Panc1 (cell line): Measurements from ENCODE around the gene VWA2.

Source experiments
- POLR2AphosphoS5 ChIP-seq: IDR thresholded peaks from 2 replicates; pipeline ENCODE4 v1.6.1; 2012; ENCODE audit warnings: mild to moderate bottlenecking, low read depth, low read length, moderate library complexity
- SIN3A ChIP-seq: IDR thresholded peaks from 2 replicates; pipeline ENCODE4 v1.6.1; 2012; ENCODE audit warnings: low read depth, mild to moderate bottlenecking, low read length, moderate library complexity, borderline replicate concordance; ENCODE audit not compliant: insufficient read depth
- TF ChIP-seq, protein P1 (sequence below): fragments of 450-650 bp; IDR thresholded peaks from 2 replicates; pipeline ENCODE4 v1.5.1; 2017; ENCODE audit warnings: mild to moderate bottlenecking

DNA sequence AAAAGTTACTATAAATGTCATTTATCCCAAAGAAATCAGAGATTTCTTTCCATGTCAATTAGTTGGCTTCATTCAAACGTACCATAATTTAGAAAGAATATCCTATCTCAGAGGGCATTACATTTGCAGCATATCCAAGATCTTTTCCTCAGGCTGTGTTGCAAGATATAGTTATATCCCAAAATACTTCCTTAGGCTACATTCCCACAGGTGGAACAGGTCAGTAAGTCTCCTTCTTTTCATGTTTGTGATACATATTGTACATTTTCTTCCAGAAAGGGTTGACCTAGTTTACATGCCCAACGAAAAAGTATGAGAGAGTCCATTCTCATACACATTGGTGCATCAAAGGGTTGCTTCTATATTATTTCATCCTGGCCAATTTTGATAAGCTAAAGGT lies 26.9 kb upstream of the VWA2 start:
- TF ChIP-seq, protein P1, sequence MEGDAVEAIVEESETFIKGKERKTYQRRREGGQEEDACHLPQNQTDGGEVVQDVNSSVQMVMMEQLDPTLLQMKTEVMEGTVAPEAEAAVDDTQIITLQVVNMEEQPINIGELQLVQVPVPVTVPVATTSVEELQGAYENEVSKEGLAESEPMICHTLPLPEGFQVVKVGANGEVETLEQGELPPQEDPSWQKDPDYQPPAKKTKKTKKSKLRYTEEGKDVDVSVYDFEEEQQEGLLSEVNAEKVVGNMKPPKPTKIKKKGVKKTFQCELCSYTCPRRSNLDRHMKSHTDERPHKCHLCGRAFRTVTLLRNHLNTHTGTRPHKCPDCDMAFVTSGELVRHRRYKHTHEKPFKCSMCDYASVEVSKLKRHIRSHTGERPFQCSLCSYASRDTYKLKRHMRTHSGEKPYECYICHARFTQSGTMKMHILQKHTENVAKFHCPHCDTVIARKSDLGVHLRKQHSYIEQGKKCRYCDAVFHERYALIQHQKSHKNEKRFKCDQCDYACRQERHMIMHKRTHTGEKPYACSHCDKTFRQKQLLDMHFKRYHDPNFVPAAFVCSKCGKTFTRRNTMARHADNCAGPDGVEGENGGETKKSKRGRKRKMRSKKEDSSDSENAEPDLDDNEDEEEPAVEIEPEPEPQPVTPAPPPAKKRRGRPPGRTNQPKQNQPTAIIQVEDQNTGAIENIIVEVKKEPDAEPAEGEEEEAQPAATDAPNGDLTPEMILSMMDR = no peak
- TF ChIP-seq POLR2AphosphoS5 = no peak
- no peak for TF ChIP-seq SIN3A
